Measurements from ENCODE around the gene HPS6. TPM values are rescaled to one million over a fixed set of nuclear protein-coding genes. Genes with fewer than 3 reads are reported as not detected.
A peak's percentile ranks its signal among the peaks of the same experiment; 100 is the strongest.

HPS6 gene
- total RNA-seq, 1 experiment from 2014 or later: 31.7 TPM

- intact Hi-C loops (cut with micrococcal nuclease): loop anchor here (1.0 kb wide), 1 partner anchor 87 kb away; the partner anchor contains the start of gene NOLC1
- Histone ChIP-seq H3K9ac (ENCODE audit: low read length) (peak overlapping the region; percentile 94), H3K27me3 (ENCODE audit: insufficient read depth, low read length) (no peaks in the 10 kb centered on the region), H4K20me1 (ENCODE audit: insufficient read depth) (no peaks in the 10 kb centered on the region), H3K4me2 (ENCODE audit: low read length) (peak overlapping the region; percentile 88), H2AFZ (ENCODE audit: low read depth, low read length, poor library complexity, severe bottlenecking) (no peak overlapping the region), H3K9me2 (ENCODE audit: insufficient read depth) (no peaks in the 10 kb centered on the region), H3K4me1 (ENCODE audit: control insufficient read depth in 1 of 2, insufficient read depth in 2 of 2, low read length in 2 of 2) (peaks cover 12 to 22% of the 10 kb centered on the region in 2 experiments), H3K36me3 (ENCODE audit: control insufficient read depth in 1 of 2, insufficient read depth in 2 of 2, low read length in 2 of 2) (0 out of 4 replicates have a peak, but pooled peaks cover 0 to 2% of the 10 kb centered on the region in 2 experiments), H3K27ac (ENCODE audit: low read depth, low read length) (peak overlapping the region; percentile 94), H3K79me2 (ENCODE audit: insufficient read depth, low read length) (peaks cover 31% of the 10 kb centered on the region), H3K4me3 (replicated peaks in 1 of 2; ENCODE audit: low read depth in 1 of 2, low read length in 2 of 2) (peak overlapping the region; percentile 77 to 89), H3K9me3 (ENCODE audit: control insufficient read depth in 1 of 2, insufficient read depth in 1 of 2, low read depth in 1 of 2, low read length in 2 of 2) (no peaks in the 10 kb centered on the region)
- no peak for TF ChIP-seq TCF7L2 (IDR thresholded peaks at IDR 0.05; ENCODE audit: borderline replicate concordance, extremely low read depth, insufficient read depth, insufficient read length)
- peak; percentile 98 for TF ChIP-seq ZFX (IDR thresholded peaks at IDR 0.05)
- TF ChIP-seq EGR1 (IDR thresholded peaks at IDR 0.05; ENCODE audit: low read depth): no peak
- no peak for TF ChIP-seq FOSL1 (IDR thresholded peaks at IDR 0.05; ENCODE audit: low read depth)
- TF ChIP-seq POLR2AphosphoS5 (IDR thresholded peaks at IDR 0.05; ENCODE audit: low read depth, low read length): no peak
- TF ChIP-seq SRF (IDR thresholded peaks at IDR 0.05; ENCODE audit: low read depth): no peak
- TF ChIP-seq EZH2phosphoT487 (IDR thresholded peaks at IDR 0.05; ENCODE audit: borderline replicate concordance): no peak
- TF ChIP-seq RAD21 (IDR thresholded peaks at IDR 0.05; ENCODE audit: low read depth): no peak
- TF ChIP-seq CBX3 (IDR thresholded peaks at IDR 0.05; ENCODE audit: low read depth): no peak
- TF ChIP-seq SP1 (IDR thresholded peaks at IDR 0.05; ENCODE audit: low read depth): no peak
- TF ChIP-seq ELF1 (IDR thresholded peaks at IDR 0.05; ENCODE audit: borderline replicate concordance, low read depth): no peak
- 0 out of 6 replicates have a peak, but pooled peaks of 1 of the 3 experiments have one; percentile 7 for TF ChIP-seq CTCF (IDR thresholded peaks at IDR 0.05 in 2 of 3, conservative IDR thresholded peaks at IDR 0.05 in 1 of 3; ENCODE audit: borderline replicate concordance in 1 of 3, insufficient read depth in 1 of 3, low read depth in 2 of 3, low read length in 2 of 3)
- no peak for TF ChIP-seq POLR2A (IDR thresholded peaks at IDR 0.05; ENCODE audit: borderline replicate concordance, extremely low read depth, insufficient read depth, insufficient read length)
- no peak for TF ChIP-seq ZNF274 (IDR thresholded peaks at IDR 0.05; ENCODE audit: low read depth, low read length)
- TF ChIP-seq MAX (IDR thresholded peaks at IDR 0.05): no peak
- no peak for TF ChIP-seq SIN3A (IDR thresholded peaks at IDR 0.05; ENCODE audit: low read depth)
- BruUV-seq (replicated peaks): no TSS peak
- no peak for DNase-seq (ENCODE audit: low read depth, low spot score)
- ChIA-PET RAD21 (ENCODE audit: low non-redundant PET in 1 of 2, low total read pairs in 2 of 2, uncharacterized antibody in 2 of 2, unreplicated experiment in 2 of 2) (interaction anchor here in 1 of 2 experiments (1.1 kb wide), 1 partner anchor 225 kb away, joined by 3 read pairs; no protein-coding TSS in a partner anchor), CTCF (interaction anchor here (0.9 to 2.9 kb wide), 5 partner anchors 35 to 463 kb away, joined by 3 to 14 read pairs (median 3); no protein-coding TSS in a partner anchor), POLR2A (interaction anchor here (0.6 to 1.0 kb wide), 2 partner anchors 48 to 226 kb away, joined by 3 to 4 read pairs; no protein-coding TSS in a partner anchor)
- ATAC-seq: peak; percentile 31
Observed at GRCh38 chr10:102065561-102066398, 631 bp downstream of the HPS6 start.

All from HCT116 (cell line).